Breast epithelium (tissue), 4 donors: ENCODE results near the gene HECTD4. TPM values are rescaled to one million over a fixed set of nuclear protein-coding genes. Genes with fewer than 3 reads are reported as not detected.
"Not testable (repeated sequence)": the region's sequence is repeated elsewhere in the genome, so short reads cannot be mapped to it uniquely, and the experiment has no call there.

Source experiments
- DNase-seq, 2 donors: peaks; one replicate each; pipeline ENCODE4 v3.0.0-alpha.2; 2019; ENCODE audit warnings: low spot score in 2 of 2
- H3K27ac ChIP-seq, 2 donors: fragments of 200-600 bp; sonication (generic) in 1 of 2; one replicate each; pipeline ENCODE4 v1.5.1; 2016 to 2019; ENCODE audit warnings: mild to moderate bottlenecking in 1 of 2
- H3K27me3 ChIP-seq, 2 donors: fragments of 200-600 bp; sonication (generic) in 1 of 2; one replicate each; pipeline versions ENCODE4 v1.5.1 to v1.6.0; 2017 to 2019; ENCODE audit warnings: control low read depth in 1 of 2, mild to moderate bottlenecking in 1 of 2
- H3K36me3 ChIP-seq: fragments of 200-600 bp; one replicate; pipeline ENCODE4 v1.5.1; 2019
- H3K4me1 ChIP-seq, 2 donors: fragments of 200-600 bp; sonication (generic); one replicate each; pipeline ENCODE4 v1.5.1; 2016 to 2019; ENCODE audit warnings: control low read depth in 1 of 2
- H3K4me3 ChIP-seq, 3 donors: fragments of 200-600 bp; sonication (generic); 1 replicate in 2 of 3; 2 replicates in 1 of 3; pipeline ENCODE4 v1.5.1; 2016 to 2019; ENCODE audit warnings: mild to moderate bottlenecking in 3 of 3, moderate library complexity in 2 of 3
- H3K9me3 ChIP-seq, 2 donors: fragments of 200-600 bp; sonication (generic) in 1 of 2; one replicate each; pipeline ENCODE4 v1.5.1; 2016 to 2019; ENCODE audit warnings: control low read depth in 1 of 2
- POLR2A ChIP-seq: fragments of 450-650 bp; IDR thresholded peaks from one replicate; pipeline ENCODE4 v1.6.1; 2016; ENCODE audit warnings: antibody characterized with exemption, mild to moderate bottlenecking, moderate library complexity
- POLR2AphosphoS5 ChIP-seq, 3 donors: sonication (generic); formaldehyde crosslinking; IDR thresholded peaks; one replicate each; pipeline ENCODE4 v1.6.1; 2017; ENCODE audit warnings: antibody characterized with exemption in 3 of 3
- intact Hi-C: fragments of 100-400 bp; cut with DNase I; formaldehyde crosslinking; loops from one replicate; pipeline ENCODE4 v1.15.1; 2023; ENCODE audit warnings: low total_unique reads
- total RNA-seq, 3 donors: library from RNA; depleted of rRNA; stranded (reverse); fragments of >200 nt; gene quantifications; one replicate each; pipeline ENCODE4 v1.1.0, GENCODE V29; 2016
- TF ChIP-seq, protein P1 (sequence below), 3 donors: fragments of 450-650 bp; IDR thresholded peaks; one replicate each; pipeline ENCODE4 v1.5.1; 2016 to 2017; ENCODE audit warnings: antibody characterized with exemption in 3 of 3, mild to moderate bottlenecking in 3 of 3, moderate library complexity in 3 of 3

The HECTD4 gene
- total RNA-seq, 3 donors from 2014 or later = 37.6 to 57.4 (median 49.5) TPM

GRCh38 chr12:112115259-112116045, 266.8 kb downstream of the HECTD4 start:
- no peak overlapping the region for H3K4me3 ChIP-seq
- TF ChIP-seq POLR2AphosphoS5 (IDR thresholded peaks at IDR 0.05) (no peak), POLR2A (no peak)
- TF ChIP-seq, protein P1, sequence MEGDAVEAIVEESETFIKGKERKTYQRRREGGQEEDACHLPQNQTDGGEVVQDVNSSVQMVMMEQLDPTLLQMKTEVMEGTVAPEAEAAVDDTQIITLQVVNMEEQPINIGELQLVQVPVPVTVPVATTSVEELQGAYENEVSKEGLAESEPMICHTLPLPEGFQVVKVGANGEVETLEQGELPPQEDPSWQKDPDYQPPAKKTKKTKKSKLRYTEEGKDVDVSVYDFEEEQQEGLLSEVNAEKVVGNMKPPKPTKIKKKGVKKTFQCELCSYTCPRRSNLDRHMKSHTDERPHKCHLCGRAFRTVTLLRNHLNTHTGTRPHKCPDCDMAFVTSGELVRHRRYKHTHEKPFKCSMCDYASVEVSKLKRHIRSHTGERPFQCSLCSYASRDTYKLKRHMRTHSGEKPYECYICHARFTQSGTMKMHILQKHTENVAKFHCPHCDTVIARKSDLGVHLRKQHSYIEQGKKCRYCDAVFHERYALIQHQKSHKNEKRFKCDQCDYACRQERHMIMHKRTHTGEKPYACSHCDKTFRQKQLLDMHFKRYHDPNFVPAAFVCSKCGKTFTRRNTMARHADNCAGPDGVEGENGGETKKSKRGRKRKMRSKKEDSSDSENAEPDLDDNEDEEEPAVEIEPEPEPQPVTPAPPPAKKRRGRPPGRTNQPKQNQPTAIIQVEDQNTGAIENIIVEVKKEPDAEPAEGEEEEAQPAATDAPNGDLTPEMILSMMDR (IDR thresholded peaks at IDR 0.05) = no peak
- H3K27ac ChIP-seq = no peak overlapping the region
- intact Hi-C loops = no loop called here
- H3K27me3 ChIP-seq = no peaks in the 10 kb centered on the region
- no peaks in the 10 kb centered on the region for H3K36me3 ChIP-seq
- peak in 1 of 2 donors; percentile 4 for DNase-seq
- no peaks in the 10 kb centered on the region for H3K9me3 ChIP-seq
- no peaks in the 10 kb centered on the region for H3K4me1 ChIP-seq

GRCh38 chr12:112112409-112113133, 269.7 kb downstream of the HECTD4 start:
- no peak for TF ChIP-seq POLR2AphosphoS5 (IDR thresholded peaks at IDR 0.05)
- TF ChIP-seq, protein P1 (IDR thresholded peaks at IDR 0.05) = no peak
- TF ChIP-seq POLR2A = no peak
- peak; percentile 48 to 67 for DNase-seq
- Histone ChIP-seq H3K9me3 (no peaks in the 10 kb centered on the region), H3K27me3 (no peaks in the 10 kb centered on the region), H3K27ac (peak overlapping the region; percentile 50 to 75), H3K36me3 (no peaks in the 10 kb centered on the region), H3K4me1 (no peaks in the 10 kb centered on the region), H3K4me3 (no peak overlapping the region)
- intact Hi-C loops = no loop called here

- intact Hi-C loops = no loop called here
- peak in 1 of 2 donors; percentile 16 for DNase-seq
- Histone ChIP-seq H3K9me3 (no peaks in the 10 kb centered on the region), H3K27me3 (no peaks in the 10 kb centered on the region), H3K4me1 (no peaks in the 10 kb centered on the region), H3K27ac (peak overlapping the region in 1 of 2 donors; percentile 75), H3K36me3 (no peaks in the 10 kb centered on the region), H3K4me3 (no peak overlapping the region)
- TF ChIP-seq POLR2AphosphoS5 (IDR thresholded peaks at IDR 0.05) (no peak), POLR2A (no peak)
- TF ChIP-seq, protein P1 (IDR thresholded peaks at IDR 0.05) = no peak
Observed at GRCh38 chr12:112111931-112112330, 270.3 kb downstream of the HECTD4 start.

DNA sequence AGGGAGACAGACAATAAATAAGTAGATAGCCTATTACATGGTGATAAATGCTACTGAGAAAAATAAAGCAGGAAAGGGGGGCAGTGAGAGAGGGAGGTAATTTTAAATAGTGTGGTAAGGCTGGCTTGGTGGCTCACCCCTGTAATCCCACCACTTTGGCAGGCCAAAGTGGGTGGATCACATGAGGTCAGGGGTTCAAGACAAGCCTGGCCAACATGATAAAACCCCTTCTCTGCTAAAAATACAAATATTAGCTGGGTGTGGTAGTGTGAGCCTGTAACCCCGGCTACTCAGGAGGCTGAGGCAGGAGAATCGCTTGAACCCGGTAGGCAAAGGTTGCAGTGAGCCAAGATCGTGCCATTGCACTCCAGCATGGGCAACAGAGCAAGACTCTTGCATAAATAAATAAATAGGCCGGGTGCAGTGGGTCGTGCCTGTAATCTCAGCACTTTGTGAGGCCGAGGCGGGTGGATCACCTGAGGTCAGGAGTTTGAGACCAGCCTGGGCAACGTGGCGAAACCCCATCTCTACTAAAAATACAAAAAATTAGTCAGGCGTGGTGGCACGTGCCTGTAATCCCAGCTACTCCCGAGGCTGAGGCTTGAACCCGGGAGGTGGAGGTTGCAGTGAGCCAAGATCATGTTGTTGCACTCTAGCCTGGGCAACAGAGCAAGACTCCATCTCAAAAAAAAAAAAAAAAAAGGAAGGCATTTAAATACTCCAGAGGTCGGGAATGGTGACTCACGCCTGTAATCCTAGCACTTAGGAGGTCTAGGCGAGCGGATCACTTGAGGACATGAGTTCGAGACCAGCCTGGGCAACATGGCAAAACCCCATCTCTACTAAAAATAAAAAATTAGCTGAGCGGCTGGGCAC, 271.2 kb downstream of the HECTD4 start:
- DNase-seq = peak in 1 of 2 donors; percentile 9
- H3K4me1 ChIP-seq, H3K9me3 ChIP-seq, H3K27me3 ChIP-seq, H3K4me3 ChIP-seq, H3K36me3 ChIP-seq, H3K27ac ChIP-seq, intact Hi-C loops: not testable (repeated sequence)

Other genes with a start within 250 kb of the HECTD4 start
- 1,000 to 10,000 TPM; 1,571 to 1,840 (median 1,826) TPM for gene RPL6, start 27.2 kb upstream of the HECTD4 start, total RNA-seq
- gene PTPN11, start 36.5 kb upstream of the HECTD4 start, total RNA-seq = 100 to 1,000 TPM in 1 of 3 donors, 10 to 100 TPM in 2; 73.8 to 288 (median 91.4) TPM